Left cardiac atrium (tissue), 4 donors: ENCODE results near the gene LMNTD2. TPM values are rescaled to one million over a fixed set of nuclear protein-coding genes. Genes with fewer than 3 reads are reported as not detected.
"Not testable (repeated sequence)": the region's sequence is repeated elsewhere in the genome, so short reads cannot be mapped to it uniquely, and the experiment has no call there.

Source experiments
- ATAC-seq, 2 donors: fragments of 200-7000 bp; cut with Tn5 transposase; one replicate each; pipeline ENCODE4 v1.9.1; 2020; ENCODE audit warnings: mild to moderate bottlenecking in 2 of 2, moderate library complexity in 2 of 2
- DNase-seq: peaks from one replicate; pipeline ENCODE4 v3.0.0-alpha.2; 2020
- intact Hi-C, 2 donors: fragments of 100-400 bp; cut with DNase I; formaldehyde crosslinking; loops; one replicate each; pipeline versions ENCODE4 v1.14.1 to v1.15.1; 2022 to 2023
- total RNA-seq, 2 donors: library from RNA; stranded (reverse); fragmentation: NEBNext Ultra II Directional; extraction: Animal tissue kit (Norgen Biotek cat#: 25700); gene quantifications; one replicate each; pipeline ENCODE4 v1.2.1, GENCODE V29; 2021
- donor health status: DM: no; HTN: yes; CAD: no.
- donor health status: DM: no; HTN: yes; CAD: no; lungs with severe emphysema.
- donor health status: DM: yes; HTN: yes; CAD: no.
- donor health status: Dilated cardiomyopathy.

Gene LMNTD2
- total RNA-seq, 2 donors from 2014 or later = 0.58 to 1.1 TPM

GRCh38 chr11:528815-529727 is 31.5 kb downstream of the LMNTD2 start:
- DNase-seq (peak; percentile 15), ATAC-seq (no peak)
- intact Hi-C loops = no loop called here

GRCh38 chr11:528166-528814 is 32.2 kb downstream of the LMNTD2 start:
- no peak for ATAC-seq
- DNase-seq = peak; percentile 21
- intact Hi-C loops = no loop called here

GRCh38 chr11:526192-526591 is 34.3 kb downstream of the LMNTD2 start:
- intact Hi-C loops = no loop called here
- no peak for ATAC-seq
- DNase-seq = peak; percentile 18

- intact Hi-C loops = no loop called here
- DNase-seq = no peak
- no peak for ATAC-seq
These were observed 39.3 kb downstream of the LMNTD2 start for GRCh38 chr11:521177-521688.

- ATAC-seq (no peak), DNase-seq (peak; percentile 21)
- intact Hi-C loops = no loop called here
These were observed 39.9 kb downstream of the LMNTD2 start for GRCh38 chr11:520428-521176.

- ATAC-seq (peak; percentile 98), DNase-seq (peak; percentile 94)
- intact Hi-C loops = loop anchor here in 1 of 2 donors (5.0 kb wide), 1 partner anchor 111 kb away; no protein-coding TSS in a partner anchor
These were observed 41.9 kb downstream of the LMNTD2 start for GRCh38 chr11:518463-519202.

- not testable (repeated sequence) for ATAC-seq
- DNase-seq = peak; percentile 22
- intact Hi-C loops = loop anchor here in 1 of 2 donors (5.0 kb wide), 1 partner anchor 110 kb away; no protein-coding TSS in a partner anchor
These were observed 43.4 kb downstream of the LMNTD2 start for GRCh38 chr11:516918-517685.

- no peak for ATAC-seq
- DNase-seq = no peak
- intact Hi-C loops = loop anchor here in 1 of 2 donors (5.0 kb wide), 1 partner anchor 109 kb away; no protein-coding TSS in a partner anchor
These were observed 44.1 kb downstream of the LMNTD2 start for GRCh38 chr11:516400-516799.

- DNase-seq (no peak), ATAC-seq (no peak)
- intact Hi-C loops = loop anchor here in 1 of 2 donors (5.0 kb wide), 1 partner anchor 108 kb away; no protein-coding TSS in a partner anchor
These were observed 45.4 kb downstream of the LMNTD2 start for GRCh38 chr11:515131-515530.

- ATAC-seq (no peak), DNase-seq (no peak)
- intact Hi-C loops = loop anchor here in 1 of 2 donors (5.0 kb wide), 1 partner anchor 107 kb away; no protein-coding TSS in a partner anchor
These were observed 45.9 kb downstream of the LMNTD2 start for GRCh38 chr11:514606-515005.

GRCh38 chr11:512761-513595 is 47.6 kb downstream of the LMNTD2 start:
- DNase-seq = no peak
- intact Hi-C loops = no loop called here
- no peak for ATAC-seq

GRCh38 chr11:508956-509355 is 51.6 kb downstream of the LMNTD2 start:
- no peak for ATAC-seq
- no peak for DNase-seq
- intact Hi-C loops = no loop called here

GRCh38 chr11:507727-508515 is 52.6 kb downstream of the LMNTD2 start:
- ATAC-seq = no peak
- intact Hi-C loops = no loop called here
- DNase-seq = no peak

GRCh38 chr11:506995-507726 is 53.4 kb downstream of the LMNTD2 start, which contains the start of gene RNH1:
Gene RNH1, minus strand, starts transcription at chr11:507242. Its CDS starts 5,080 bp downstream, at chr11:502162.
- ATAC-seq (peak; percentile 90), DNase-seq (peak; percentile 99)
- intact Hi-C loops = loop anchor here in 1 of 2 donors (1.0 kb wide), 1 partner anchor 59 kb away; no protein-coding TSS in a partner anchor
